PFSK-1 (cell line): ENCODE measurements around the gene NFE2L1.

Source experiments
- POLR2AphosphoS5 ChIP-seq: IDR thresholded peaks from 2 replicates; pipeline ENCODE4 v1.6.1; 2012; ENCODE audit warnings: low read depth, mild to moderate bottlenecking, control low read depth, low read length, moderate library complexity
- SIN3A ChIP-seq: IDR thresholded peaks from 2 replicates; pipeline ENCODE4 v1.6.1; 2012; ENCODE audit warnings: mild to moderate bottlenecking, low read length, moderate library complexity, borderline replicate concordance; ENCODE audit not compliant: insufficient read depth
- TAF1 ChIP-seq: IDR thresholded peaks from 2 replicates; pipeline ENCODE4 v1.6.1; 2012; ENCODE audit warnings: low read length, control low read depth, borderline replicate concordance; ENCODE audit not compliant: insufficient read depth
- TF ChIP-seq, protein P1 (sequence below), 2 experiments: IDR thresholded peaks; 2 replicates each; pipeline versions ENCODE4 v1.6.1 to v1.8.0; 2011 to 2012; ENCODE audit warnings: low read depth in 2 of 2, low read length in 2 of 2, control low read depth in 1 of 2, inconsistent platforms in 1 of 2, mild to moderate bottlenecking in 1 of 2, moderate library complexity in 1 of 2; ENCODE audit not compliant: insufficient read depth in 1 of 2

DNA sequence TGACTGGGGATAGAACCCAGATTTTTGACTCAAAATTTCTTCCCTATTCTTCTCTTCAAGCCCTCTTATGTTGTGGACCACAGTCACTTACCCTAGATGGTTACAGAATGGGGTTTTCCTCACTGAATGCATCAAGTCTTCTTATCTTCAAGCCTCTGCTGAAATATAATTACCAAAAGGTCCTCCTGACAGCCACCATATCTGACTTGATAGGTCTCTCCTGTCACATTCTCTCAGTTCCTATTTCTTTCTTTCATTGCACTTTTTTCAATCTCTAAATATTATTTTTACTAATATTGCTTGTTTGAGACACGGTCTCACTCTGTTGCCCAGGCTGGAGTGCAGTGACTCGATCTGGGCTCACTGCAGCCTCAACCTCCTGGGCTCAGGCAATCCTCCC, 9.5 kb upstream of the NFE2L1 start:
- TF ChIP-seq POLR2AphosphoS5 (no peak), TAF1 (no peak), SIN3A (no peak)
- TF ChIP-seq, protein P1, sequence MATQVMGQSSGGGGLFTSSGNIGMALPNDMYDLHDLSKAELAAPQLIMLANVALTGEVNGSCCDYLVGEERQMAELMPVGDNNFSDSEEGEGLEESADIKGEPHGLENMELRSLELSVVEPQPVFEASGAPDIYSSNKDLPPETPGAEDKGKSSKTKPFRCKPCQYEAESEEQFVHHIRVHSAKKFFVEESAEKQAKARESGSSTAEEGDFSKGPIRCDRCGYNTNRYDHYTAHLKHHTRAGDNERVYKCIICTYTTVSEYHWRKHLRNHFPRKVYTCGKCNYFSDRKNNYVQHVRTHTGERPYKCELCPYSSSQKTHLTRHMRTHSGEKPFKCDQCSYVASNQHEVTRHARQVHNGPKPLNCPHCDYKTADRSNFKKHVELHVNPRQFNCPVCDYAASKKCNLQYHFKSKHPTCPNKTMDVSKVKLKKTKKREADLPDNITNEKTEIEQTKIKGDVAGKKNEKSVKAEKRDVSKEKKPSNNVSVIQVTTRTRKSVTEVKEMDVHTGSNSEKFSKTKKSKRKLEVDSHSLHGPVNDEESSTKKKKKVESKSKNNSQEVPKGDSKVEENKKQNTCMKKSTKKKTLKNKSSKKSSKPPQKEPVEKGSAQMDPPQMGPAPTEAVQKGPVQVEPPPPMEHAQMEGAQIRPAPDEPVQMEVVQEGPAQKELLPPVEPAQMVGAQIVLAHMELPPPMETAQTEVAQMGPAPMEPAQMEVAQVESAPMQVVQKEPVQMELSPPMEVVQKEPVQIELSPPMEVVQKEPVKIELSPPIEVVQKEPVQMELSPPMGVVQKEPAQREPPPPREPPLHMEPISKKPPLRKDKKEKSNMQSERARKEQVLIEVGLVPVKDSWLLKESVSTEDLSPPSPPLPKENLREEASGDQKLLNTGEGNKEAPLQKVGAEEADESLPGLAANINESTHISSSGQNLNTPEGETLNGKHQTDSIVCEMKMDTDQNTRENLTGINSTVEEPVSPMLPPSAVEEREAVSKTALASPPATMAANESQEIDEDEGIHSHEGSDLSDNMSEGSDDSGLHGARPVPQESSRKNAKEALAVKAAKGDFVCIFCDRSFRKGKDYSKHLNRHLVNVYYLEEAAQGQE (IDR thresholded peaks at IDR 0.05; ENCODE audit: insufficient read depth in 1 of 2, low read depth in 2 of 2, low read length in 2 of 2): no peak
